ENCODE measurements around the gene CDKN3.

GRCh38 chr14:54364555-54365415, 32.0 kb upstream of the CDKN3 start:
- TF ChIP-seq CTCF (IDR thresholded peaks at IDR 0.05): no peak
- no peak for TF ChIP-seq POLR2A (IDR thresholded peaks at IDR 0.05)
- peak; percentile 33 to 47 (median 35) for TF ChIP-seq POLR2AphosphoS5 (IDR thresholded peaks at IDR 0.05)

Data from transverse colon (tissue), 4 donors.